GM19395 (cell line): ENCODE results near the gene BICRAL.
"Not testable (repeated sequence)": the region's sequence is repeated elsewhere in the genome, so short reads cannot be mapped to it uniquely, and the experiment has no call there.

Source experiments
- ATAC-seq: cut with Tn5 transposase; IDR thresholded peaks from one replicate; pipeline ENCODE4 v1.9.1; 2021; ENCODE audit warnings: mild to moderate bottlenecking, moderate library complexity; ENCODE audit not compliant: unreplicated experiment

BICRAL gene

GRCh38 chr6:42841844-42842584, 60.2 kb downstream of the BICRAL start:
- no peak for ATAC-seq

GRCh38 chr6:42845327-42845694, 63.5 kb downstream of the BICRAL start:
- no peak for ATAC-seq

- ATAC-seq, result no peak
These were observed 64.7 kb downstream of the BICRAL start for GRCh38 chr6:42846505-42846904.

GRCh38 chr6:42848700-42849099, 66.8 kb downstream of the BICRAL start:
- ATAC-seq, result no peak

- no peak for ATAC-seq
These were observed 69.7 kb downstream of the BICRAL start for GRCh38 chr6:42851599-42851998.

- ATAC-seq, result no peak
These were observed 78.2 kb downstream of the BICRAL start for GRCh38 chr6:42860036-42860435.

GRCh38 chr6:42860481-42860880, 78.6 kb downstream of the BICRAL start:
- ATAC-seq, result no peak

- ATAC-seq, result no peak
These were observed 82.8 kb downstream of the BICRAL start for GRCh38 chr6:42864602-42865001.

GRCh38 chr6:42870145-42870936, 88.5 kb downstream of the BICRAL start:
- ATAC-seq, result no peak

GRCh38 chr6:42871711-42872110, 89.9 kb downstream of the BICRAL start:
- ATAC-seq, result no peak

GRCh38 chr6:42873313-42873712, 91.5 kb downstream of the BICRAL start:
- ATAC-seq, result no peak

GRCh38 chr6:42877695-42878094, 95.8 kb downstream of the BICRAL start:
- no peak for ATAC-seq

- ATAC-seq, result peak; percentile 89
These were observed 97.8 kb downstream of the BICRAL start, which contains the start of gene RPL7L1 for GRCh38 chr6:42879372-42880239. Gene RPL7L1 (plus strand): TSS chr6:42879616. CDS start chr6:42879911, 295 bp downstream.

- ATAC-seq, result not testable (repeated sequence)
These were observed 98.5 kb downstream of the BICRAL start for GRCh38 chr6:42880240-42880817.

- not testable (repeated sequence) for ATAC-seq
These were observed 99.0 kb downstream of the BICRAL start for GRCh38 chr6:42880871-42881270.

- ATAC-seq, result no peak
These were observed 103.8 kb downstream of the BICRAL start for GRCh38 chr6:42885702-42886101.

- ATAC-seq, result not testable (repeated sequence)
These were observed 106.3 kb downstream of the BICRAL start for GRCh38 chr6:42888201-42888600.

- no peak for ATAC-seq
These were observed 108.0 kb downstream of the BICRAL start for GRCh38 chr6:42889815-42890214.

- ATAC-seq, result peak; percentile 93
These were observed 108.7 kb downstream of the BICRAL start for GRCh38 chr6:42890311-42891198.

GRCh38 chr6:42891199-42891722, 109.4 kb downstream of the BICRAL start:
- ATAC-seq, result no peak
